ENCODE results near the gene SPNS3.

The SPNS3 gene

DNA sequence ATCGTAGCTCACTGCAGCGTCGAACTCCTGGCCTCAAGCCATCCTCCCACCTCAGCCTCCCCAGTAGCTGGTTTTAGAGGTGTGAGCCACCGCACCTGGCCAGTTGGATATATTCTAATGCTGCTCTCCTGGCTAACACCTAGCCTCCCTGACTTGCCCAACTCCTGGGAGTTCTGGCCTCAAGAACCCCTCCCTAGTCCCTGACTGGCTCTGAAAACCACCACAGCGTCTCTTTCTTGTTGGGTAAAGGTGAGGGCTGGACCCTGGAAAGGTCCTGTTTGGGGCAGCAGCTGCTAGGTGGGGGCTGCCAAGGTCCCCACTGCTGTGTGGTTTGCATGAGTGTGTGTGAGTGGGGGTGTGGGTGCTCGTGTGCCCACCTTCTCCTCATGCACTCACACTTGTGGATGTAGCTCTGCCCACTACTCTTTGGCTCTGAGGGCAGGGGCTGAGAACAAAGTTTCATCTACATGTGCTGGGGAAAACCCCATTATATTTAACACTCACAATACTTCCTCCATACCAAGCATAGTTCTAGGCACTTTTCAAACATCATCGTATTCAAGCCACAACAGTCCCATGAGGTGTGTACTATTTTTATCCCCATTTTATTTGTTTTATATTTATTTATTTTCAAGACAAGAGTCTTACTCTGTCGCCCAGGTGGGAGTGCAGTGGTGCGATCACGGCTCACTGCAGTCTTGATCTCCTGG lies 7.1 kb upstream of the SPNS3 start:
- no peak for DNase-seq (ENCODE audit: low read depth in 2 of 2)

DNA sequence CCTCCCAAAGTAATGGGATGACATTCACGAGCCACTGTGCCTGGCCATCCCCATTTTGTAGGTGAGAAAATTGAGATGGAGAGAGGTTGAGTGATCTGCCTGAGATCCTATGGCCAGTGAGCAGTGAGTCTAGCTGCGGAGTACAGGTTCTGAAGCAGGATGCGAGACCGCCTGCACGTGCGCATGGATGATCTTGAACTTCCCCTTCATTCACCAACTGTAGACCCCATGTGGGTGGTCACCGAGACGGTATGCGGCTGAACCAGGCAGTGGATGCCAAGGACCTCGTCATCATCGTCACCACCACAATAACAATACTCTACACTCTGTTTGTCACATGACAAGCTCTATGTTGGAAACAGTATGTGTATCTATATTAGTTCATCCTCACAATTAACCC lies 6.2 kb upstream of the SPNS3 start:
- no peak for DNase-seq (ENCODE audit: low read depth in 2 of 2)

DNA sequence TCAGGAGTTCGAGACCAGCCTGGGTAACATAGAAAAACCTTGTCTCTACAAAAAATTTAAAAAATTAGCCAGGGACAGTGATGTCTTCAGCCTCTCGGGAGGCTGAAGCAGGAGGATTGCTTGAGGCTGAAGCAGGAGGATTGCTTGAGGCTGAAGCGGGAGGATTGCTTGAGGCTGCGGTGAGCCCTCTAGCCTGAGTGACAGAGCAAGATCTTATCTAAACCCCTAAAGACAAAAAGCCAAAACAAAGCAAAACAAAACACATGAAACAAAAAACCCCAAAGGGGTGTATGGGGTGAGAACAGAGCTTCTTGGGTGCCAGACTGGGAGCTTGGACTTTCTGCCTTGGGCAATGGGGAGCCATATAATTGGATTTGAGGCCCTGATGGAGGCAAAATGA lies 2.6 kb downstream of the SPNS3 start:
- DNase-seq (ENCODE audit: low read depth in 2 of 2): no peak

DNA sequence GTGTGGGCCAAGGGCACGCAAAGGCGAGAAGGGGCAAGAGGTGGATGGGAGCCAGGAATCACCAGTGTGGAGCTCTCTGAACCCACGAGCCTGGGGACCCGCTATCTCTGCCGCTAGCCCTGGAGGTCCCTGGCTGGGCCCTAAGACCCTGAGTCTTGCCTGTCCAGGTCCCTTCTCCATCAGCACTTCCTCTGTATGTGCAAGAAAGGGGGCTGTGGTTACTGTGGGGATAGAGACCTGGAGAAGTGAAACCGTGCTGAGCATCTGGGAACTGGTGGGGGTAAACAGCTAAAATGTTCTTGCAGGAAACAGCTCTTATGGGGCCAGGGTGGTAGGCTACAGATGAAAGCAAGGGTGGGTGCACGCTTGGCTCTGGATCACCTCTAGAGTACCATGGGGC lies 3.1 kb downstream of the SPNS3 start:
- DNase-seq (ENCODE audit: low read depth in 2 of 2): no peak

DNA sequence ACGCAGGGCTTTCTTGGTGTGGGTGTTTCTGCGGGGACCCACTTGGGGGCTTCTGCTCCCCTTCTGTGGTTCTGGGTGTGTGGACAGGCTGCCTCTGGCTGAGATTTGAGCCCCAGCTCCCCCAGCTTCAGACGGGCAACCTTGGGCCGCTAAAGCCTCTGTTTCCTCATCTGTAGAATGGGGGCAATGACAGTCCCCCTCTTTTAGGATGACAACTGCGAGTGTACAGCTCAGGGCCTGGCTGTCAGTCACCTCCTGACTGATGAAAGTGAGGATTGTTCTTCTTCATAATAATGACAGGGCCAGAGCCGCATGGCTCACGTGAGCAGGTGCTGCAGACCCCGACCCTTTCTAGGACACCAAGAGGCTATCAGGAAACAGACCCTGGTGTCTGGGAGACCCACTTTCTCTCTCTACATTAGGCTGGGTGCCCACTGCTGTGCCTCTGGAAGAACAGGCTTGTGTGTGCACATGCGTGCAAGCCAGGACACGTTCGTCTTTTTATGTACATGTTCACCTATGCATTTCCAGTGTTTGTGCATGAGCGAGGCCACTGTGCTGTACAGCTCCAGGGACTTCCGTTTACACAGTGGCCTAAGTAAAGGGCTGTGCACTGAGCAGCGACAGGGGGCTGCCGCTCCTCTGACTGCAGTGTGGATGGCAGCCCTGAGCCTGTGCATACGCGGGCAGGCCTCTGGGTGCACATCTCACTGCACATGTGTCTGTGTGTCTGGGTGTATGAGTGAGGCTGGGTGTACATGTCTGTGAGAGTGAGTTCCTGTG lies 4.6 kb downstream of the SPNS3 start:
- no peak for DNase-seq (ENCODE audit: low read depth in 2 of 2)

DNA sequence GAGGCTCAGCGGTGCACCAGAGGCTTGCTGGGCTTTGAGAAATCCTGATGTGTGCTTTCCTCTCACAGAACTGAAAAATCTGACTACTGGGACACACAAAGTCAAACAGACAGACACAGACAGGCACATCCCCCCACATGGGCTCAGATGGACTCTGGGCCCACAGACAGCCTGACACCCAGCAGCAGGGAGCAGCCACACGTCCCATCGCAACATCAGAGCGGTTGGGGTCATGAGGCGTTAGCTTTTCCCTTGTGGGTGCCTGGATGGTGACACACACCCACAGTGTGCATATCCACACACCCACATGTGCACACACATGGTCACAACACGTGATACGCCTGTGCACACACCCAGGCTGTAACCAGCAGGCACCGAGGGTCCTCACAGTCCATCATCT lies 6.3 kb downstream of the SPNS3 start:
- DNase-seq (ENCODE audit: low read depth in 2 of 2): no peak

DNA sequence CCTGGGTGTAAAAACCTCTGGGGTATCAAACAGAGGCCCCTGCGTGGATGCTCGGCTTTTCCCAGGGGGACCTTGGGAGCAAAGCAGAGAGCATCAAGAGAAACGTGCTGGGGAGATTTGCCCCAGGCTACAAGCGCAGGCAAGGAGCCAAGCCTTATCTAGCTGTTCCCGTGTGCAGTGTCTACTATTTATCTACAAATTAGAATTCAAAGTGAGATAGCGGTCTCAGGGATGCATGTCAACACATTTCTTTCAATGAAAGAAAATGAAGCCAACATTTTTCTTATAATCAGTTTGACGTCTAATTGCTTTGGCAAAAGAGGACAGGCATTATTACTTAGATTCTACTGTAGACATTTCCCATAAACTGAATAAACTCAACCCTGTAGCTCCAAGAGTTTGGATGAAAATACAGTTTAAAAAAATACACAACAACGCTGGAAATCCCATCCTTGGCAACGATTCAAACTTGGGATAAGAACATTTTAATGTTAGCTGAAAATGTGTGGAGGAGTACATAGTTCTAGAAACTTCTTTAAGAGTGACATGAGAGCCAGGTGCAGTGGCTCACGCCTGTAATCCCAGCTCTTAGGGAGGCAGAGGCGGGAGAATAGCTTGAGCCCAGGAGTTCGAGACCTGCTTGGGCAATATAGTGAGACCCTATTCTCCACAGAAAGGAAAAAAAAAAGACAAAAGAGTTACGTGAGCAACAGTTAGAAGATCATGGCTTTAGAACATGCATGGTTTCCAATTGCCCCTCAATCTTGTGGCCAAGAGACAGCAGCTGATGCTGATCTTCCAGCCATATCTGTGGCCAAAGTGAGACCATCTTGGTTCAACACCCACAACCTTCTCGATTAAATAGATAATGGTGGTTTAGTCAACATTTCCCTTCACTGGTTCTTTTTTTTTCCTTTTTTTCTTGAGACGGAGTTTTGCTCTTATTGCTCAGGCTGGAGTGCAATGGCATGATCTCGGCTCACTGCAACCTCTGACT lies 7.2 kb downstream of the SPNS3 start:
- no peak for DNase-seq (ENCODE audit: low read depth in 2 of 2)

DNA sequence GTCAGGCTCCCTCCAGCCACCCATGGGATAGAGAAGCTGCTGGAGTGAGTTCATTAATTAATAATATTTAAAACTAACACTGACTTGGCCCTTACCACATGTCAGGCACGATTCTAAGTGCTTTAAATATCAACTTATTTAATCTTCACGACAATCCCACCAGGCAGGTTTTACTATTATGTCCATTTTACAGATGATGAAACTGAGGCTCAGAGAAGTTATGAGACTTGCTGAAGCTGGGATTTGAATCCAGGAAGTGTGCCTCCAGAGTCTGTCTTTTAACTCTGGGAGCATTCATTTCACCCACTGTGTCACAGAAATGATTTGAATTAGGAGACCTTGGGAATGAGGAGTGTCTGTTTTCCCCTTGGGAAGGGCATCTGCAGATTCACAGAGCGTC lies 8.8 kb downstream of the SPNS3 start:
- no peak for DNase-seq (ENCODE audit: low read depth in 2 of 2)

DNA sequence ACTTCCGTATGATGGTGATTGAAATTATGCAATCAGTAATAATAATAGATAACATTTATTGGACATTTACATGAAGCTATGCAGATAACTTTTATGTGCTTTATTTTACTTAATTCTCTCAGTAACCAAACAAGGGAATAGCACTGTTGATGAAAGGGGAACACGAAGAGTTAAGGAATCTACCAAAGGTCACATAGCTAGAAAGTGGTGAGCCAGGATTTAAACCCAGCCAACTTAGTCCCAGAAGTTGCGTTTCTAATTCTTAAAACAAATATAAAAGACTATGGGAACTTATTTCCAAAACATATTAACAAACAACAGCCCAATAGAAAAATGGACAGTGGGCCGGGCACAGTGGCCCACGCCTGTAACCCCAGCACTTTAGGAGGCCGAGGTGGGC lies 9.7 kb downstream of the SPNS3 start:
- no peak for DNase-seq (ENCODE audit: low read depth in 2 of 2)

DNA sequence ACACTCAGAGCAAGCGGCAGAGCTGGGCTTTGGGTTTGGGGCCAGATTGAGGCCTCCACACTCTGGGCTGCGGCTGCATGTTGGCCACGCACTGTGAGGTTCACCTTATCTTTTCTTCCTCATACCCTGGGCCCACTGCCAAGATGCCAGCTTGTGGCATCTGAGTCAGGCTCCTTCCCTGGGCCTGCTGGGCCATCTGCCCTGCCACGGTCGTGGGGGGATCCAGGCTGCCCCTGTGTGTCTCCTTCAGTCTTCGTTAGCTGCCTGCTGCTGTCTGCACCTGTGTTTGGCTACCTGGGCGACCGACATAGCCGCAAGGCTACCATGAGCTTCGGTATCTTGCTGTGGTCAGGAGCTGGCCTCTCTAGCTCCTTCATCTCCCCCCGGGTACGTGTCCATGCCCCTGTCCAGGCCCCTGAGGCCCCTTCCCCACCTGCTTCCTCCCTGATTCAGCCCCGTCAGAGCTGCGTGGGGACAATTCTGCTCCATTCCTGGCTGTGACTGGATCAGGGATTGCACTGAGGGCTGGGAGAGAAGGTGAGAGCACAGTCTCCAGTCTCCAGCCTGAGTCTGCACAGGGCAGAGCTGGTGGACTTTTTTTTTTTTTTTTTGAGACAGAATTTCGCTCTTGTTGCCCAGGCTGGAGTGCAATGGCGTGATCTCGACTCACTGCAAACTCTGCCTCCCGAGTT lies 11.2 kb downstream of the SPNS3 start:
- no peak for DNase-seq (ENCODE audit: low read depth in 2 of 2)

DNA sequence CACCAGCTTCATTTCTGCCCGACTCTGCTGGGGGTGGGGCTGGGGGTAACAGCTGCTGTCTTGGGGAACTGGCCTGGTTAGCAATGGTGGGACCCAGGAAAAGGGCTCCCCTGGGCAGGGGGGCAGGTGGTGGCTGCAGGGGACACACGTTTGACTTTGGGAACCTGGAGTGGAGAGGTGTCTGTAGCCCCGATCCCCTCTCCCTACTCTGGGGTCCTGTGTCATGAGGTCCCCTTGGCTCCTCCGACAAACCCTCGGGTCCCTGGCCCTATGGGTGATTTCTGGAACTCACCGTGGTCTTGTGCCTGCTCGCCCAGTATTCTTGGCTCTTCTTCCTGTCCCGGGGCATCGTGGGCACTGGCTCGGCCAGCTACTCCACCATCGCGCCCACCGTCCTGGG lies 12.0 kb downstream of the SPNS3 start:
- no peak for DNase-seq (ENCODE audit: low read depth in 2 of 2)

DNA sequence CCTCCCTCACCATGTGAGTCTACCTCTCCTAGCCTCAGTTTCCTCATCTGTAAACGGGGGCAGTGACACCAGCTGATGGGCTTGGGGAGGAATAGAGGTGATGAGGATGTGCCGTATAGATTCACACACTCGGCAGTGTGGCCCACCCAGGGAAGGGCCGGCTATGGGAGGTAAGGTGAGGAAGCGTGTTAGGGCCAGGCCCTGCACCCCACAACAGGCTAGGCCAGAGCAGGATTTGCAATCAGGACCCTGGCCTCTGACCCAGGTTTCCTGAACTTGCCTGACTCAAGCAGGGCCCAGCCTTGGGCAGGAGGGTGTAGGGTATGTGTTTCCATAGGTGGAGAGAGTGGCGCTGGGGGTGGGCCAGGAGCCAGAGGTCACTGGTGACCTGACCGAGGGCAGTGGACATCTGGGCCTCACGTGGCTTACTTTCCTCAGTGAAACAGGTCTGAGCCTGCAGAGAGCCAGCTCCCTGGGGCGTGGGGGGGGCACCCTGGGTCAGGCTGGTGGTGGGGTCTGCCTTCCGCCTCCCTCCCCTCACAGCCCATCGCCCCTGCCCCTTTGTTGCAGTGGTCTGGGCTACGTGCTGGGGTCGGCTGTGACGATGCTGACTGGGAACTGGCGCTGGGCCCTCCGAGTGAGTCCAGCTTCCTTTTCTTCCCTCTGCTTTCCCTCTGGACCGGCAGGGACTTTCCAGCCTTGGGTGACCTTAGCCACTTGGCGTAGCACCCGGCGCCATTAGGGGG lies 12.8 kb downstream of the SPNS3 start:
- DNase-seq (ENCODE audit: low read depth in 2 of 2): no peak

DNA sequence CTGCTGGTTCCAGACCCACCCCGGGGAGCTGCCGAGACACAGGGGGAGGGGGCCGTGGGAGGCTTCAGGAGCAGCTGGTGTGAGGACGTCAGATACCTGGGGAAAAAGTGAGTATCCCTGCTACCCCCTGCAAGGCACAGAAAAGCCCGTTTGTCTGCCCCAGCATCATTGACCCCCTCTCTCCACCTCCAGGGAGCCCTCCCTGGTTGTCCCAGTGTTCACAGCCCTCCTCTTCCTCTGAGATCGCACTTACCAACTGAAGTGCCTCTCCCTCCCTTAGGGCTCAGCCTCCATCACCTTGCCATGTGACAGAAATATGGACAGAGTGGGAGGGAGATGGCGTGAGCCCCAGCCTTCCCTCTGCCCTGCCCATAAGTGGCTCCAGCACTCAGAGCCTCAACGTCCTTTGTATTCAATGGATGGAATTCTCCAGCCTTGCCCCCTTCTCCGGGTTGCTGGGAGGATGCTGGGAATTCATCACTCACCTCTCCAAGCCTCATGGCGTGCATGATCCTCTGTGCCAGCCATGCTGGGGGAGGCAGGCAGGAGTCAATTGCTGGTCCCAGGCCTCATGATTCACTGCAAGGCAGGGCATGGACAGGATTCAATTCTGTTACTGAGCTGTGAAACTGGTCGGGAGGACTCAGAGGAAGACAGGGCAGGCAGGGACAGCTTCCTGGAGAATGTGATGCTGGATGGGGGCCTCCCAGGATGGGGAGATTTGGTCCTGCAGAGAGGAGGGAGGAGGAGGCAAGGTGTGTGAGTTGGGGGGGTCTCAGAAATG lies 14.6 kb downstream of the SPNS3 start:
- DNase-seq (ENCODE audit: low read depth in 2 of 2): no peak

DNA sequence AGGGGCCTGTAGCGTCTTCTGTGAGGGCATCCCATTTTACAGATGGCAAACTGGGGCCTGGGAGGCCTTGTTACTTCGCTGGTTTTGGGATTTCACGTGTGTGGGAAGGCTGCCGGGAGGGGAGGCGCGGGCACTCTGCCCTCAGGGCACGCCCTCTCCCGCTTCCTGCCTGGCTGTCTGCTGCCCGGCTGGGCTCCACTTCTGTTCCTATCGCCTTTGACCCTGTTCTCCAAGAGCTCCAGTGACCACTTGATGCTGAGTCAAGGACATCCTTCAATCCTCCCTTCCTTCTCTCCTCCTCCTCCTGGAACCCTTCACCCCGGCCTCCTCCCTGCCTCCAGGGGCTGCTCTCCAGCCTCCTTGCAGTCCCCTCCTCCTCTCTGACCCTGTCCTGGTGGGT lies 16.0 kb downstream of the SPNS3 start:
- no peak for DNase-seq (ENCODE audit: low read depth in 2 of 2)

DNA sequence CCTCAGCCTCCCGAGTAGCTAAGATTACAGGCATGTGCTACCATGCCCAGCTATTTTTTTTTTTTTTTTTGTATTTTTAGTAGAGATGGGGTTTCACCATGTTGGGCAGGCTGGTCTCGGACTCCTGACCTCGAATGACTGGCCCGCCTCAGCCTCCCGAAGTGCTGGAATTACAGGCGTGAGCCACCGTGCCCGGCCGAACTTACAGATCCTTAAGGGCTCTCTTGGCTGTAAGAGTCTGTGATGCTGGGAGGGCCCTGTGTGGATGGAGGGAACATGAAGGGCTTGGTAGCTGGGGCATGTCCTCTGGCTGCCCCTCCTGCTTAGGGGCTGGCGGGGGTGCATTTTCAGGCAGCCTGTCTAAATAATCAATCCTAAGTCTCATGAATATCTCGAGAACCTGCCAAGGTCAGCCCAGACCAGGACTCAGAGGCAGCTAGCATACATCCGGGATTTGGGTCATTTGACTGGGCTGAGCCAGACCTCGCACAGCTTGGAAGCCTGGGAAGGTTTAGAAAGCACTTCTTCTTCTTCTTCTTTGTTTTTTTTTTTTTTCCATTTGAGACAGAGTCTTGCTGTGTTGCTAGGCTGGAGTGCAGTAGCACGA lies 17.1 kb downstream of the SPNS3 start:
- no peak for DNase-seq (ENCODE audit: low read depth in 2 of 2)

DNA sequence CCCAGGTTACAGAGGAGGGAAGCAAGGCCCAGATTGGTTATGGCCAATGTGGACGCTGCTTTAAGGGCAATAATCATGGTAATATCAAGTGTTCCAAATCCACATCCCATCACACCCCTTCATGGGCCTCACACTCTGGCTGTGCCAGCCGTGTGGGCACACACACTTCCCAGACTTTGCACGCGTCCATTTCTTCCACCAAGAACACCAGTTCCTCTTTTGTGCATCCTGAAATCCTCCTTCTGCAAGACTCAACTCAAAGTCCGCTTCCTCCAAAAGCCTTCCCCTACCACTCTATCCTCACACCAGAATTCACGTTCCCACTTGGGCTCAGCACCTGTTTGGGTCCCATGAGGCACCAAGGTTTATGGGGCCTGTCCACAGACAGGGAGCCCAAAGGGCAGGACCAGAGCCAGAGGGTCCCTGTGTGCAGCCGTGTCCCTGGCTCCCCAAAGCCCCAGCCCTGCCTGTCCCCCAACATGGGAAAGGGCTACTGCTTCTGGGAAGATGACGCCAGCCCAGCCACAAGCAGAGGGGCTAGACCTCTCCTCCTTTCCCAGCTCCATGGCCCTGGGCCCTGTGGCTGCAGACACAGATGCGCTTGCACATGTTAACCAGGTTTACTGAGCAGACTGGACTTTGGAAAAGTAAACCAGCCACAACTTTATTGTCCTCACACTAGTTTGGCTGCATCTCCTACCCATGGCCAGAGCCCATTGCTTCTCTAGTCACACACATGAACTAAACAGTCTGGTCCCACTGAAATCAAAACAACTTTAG lies 20.3 kb downstream of the SPNS3 start:
- DNase-seq (ENCODE audit: low read depth in 2 of 2): no peak

DNA sequence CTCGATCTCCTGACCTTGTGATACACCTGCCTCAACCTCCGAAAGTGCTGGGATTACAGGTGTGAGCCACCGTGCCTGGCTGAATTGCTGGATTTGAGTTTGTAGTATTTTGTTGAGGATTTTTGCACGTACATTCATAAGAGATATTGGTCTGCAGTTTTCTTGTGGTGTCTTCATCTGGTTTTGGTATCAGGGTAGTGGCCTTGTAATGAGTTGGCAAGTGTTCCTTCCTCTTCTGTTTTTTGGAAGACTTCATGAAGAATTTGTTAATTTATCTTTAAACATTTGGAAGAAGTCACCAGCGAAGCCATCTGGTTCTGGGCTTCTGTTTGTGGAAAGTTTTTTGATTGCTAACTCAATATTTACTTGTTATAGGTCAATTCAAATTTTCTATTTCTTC lies 26.9 kb downstream of the SPNS3 start:
- no peak for DNase-seq (ENCODE audit: low read depth in 2 of 2)

DNA sequence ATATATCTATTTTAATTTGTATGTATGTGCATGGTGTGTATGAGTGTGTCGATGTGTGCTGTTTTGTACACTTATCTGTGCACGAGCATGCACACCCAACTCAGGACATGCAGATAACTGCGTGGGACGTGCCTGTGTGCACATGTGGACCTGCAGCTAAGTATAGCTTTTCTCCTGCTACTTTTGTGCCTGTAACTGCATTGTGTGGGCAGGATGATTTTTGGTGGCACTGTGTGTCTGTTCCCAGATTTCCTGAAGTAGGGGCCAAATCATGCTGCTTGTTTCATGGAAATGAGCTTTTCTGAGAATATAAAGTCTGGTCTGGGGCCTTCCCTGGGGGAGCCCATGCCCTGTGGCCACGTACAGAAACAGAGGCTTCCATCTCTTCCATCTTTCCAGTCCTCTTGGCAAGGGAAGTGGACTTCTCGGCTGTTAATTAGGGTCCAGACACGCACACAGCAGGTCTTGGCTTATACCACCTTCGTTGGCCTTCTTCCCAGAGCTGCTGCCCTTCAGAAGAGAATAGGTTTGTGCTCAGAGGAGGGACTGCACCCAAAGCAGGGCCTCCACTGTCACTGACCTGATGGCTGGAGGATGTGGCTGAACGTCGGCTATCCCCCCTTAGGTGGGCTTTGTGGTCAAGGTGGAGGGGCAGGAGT lies 30.2 kb downstream of the SPNS3 start:
- DNase-seq (ENCODE audit: low read depth in 2 of 2): no peak

Measured in stimulated activated CD4-positive, alpha-beta T cell treated with anti-CD3 and anti-CD28 coated beads, Interleukin-4, amount 100 ng/mL, for 48 hours (primary cell).